Suprapubic skin (tissue), 4 donors: ENCODE results near the gene ISX.

Experiments used
- CTCF ChIP-seq, 2 donors: fragments of 200-600 bp in 1 of 2; fragments of 450-650 bp in 1 of 2; sonication (generic) in 1 of 2; IDR thresholded peaks; one replicate each; pipeline ENCODE4 v1.5.1; 2016 to 2019; ENCODE audit warnings: antibody characterized with exemption in 2 of 2, mild to moderate bottlenecking in 1 of 2, moderate library complexity in 1 of 2
- EP300 ChIP-seq: sonication (generic); formaldehyde crosslinking; IDR thresholded peaks from one replicate; pipeline ENCODE4 v1.6.1; 2017; ENCODE audit warnings: antibody characterized with exemption
- POLR2AphosphoS5 ChIP-seq, 3 donors: sonication (generic); formaldehyde crosslinking; IDR thresholded peaks; one replicate each; pipeline ENCODE4 v1.6.1; 2017; ENCODE audit warnings: antibody characterized with exemption in 3 of 3

GRCh38 chr22:35114131-35114980 is 48.4 kb downstream of the ISX start:
- TF ChIP-seq CTCF (IDR thresholded peaks at IDR 0.05), result no peak
- TF ChIP-seq EP300, result no peak
- TF ChIP-seq POLR2AphosphoS5 (IDR thresholded peaks at IDR 0.05), result no peak
